GM12878 (cell line): ENCODE data around the gene BCOR. TPM values are rescaled to one million over a fixed set of nuclear protein-coding genes. Genes with fewer than 3 reads are reported as not detected.

Source experiments
- IKZF1 ChIP-seq: fragments of 450-650 bp; conservative IDR thresholded peaks from 2 replicates; pipeline ENCODE4 v1.6.1; 2017; ENCODE audit warnings: antibody characterized with exemption, mild to moderate bottlenecking
- IKZF2 ChIP-seq, 2 experiments: fragments of 450-650 bp; IDR thresholded peaks; 2 replicates each; pipeline ENCODE4 v1.6.1; 2017; ENCODE audit warnings: mild to moderate bottlenecking in 2 of 2, moderate library complexity in 2 of 2
- MXI1 ChIP-seq: fragments of 150-350 bp; IDR thresholded peaks from 2 replicates; pipeline ENCODE4 v1.6.1; 2011; ENCODE audit warnings: low read depth, mild to moderate bottlenecking, inconsistent platforms, low read length, improper control_type of control experiment
- RELA ChIP-seq: fragments of 450-650 bp; IDR thresholded peaks from 2 replicates; pipeline ENCODE4 v1.8.0; 2014; ENCODE audit warnings: borderline replicate concordance; ENCODE audit not compliant: partially characterized antibody
- ZNF207 ChIP-seq: fragments of 450-650 bp; IDR thresholded peaks from 2 replicates; pipeline ENCODE4 v1.6.1; 2014; ENCODE audit warnings: antibody characterized with exemption, mild to moderate bottlenecking, borderline replicate concordance
- ZNF217 ChIP-seq: fragments of 450-650 bp; IDR thresholded peaks from 2 replicates; pipeline ENCODE4 v1.6.1; 2017; ENCODE audit warnings: antibody characterized with exemption, mild to moderate bottlenecking
- polyA plus RNA-seq, 11 experiments: library from polyadenylated mRNA; depleted of rRNA in 4 of 11; unstranded in 6 of 11; stranded (reverse) in 5 of 11; fragments of >200 nt; fragmentation: Nextera tagmentation in 4 of 11; fragmentation: Illumina TruSeq in 1 of 11; extraction: Ambion mirVana in 4 of 11; extraction: Trizol in 1 of 11; gene quantifications; 1 replicate in 1 of 11; 2 replicates in 10 of 11; pipeline versions ENCODE4 v1.2.1 to v1.2.3, GENCODE V29; 2011 to 2016; ENCODE audit warnings: inconsistent platforms in 2 of 11, missing spikeins in 2 of 11, low read depth in 1 of 11
- total RNA-seq, 4 experiments: library from RNA; depleted of rRNA in 3 of 4; stranded (reverse); fragments of >200 nt in 3 of 4; fragmentation: Illumina TruSeq in 1 of 4; extraction: Trizol in 1 of 4; gene quantifications; 2 replicates each; pipeline versions ENCODE4 v1.2.1 to v1.2.3, GENCODE V29; 2013 to 2021
- TF ChIP-seq, protein P1 (sequence below): IDR thresholded peaks from 2 replicates; pipeline ENCODE4 v1.6.1; 2012; ENCODE audit warnings: mild to moderate bottlenecking, low read depth, low read length
- TF ChIP-seq, protein P2 (sequence below): fragments of 450-650 bp; IDR thresholded peaks from 2 replicates; pipeline ENCODE4 v1.6.1; 2017; ENCODE audit warnings: low read depth, mild to moderate bottlenecking, moderate library complexity
- TF ChIP-seq, protein P3 (sequence below): fragments of 450-650 bp; IDR thresholded peaks from 2 replicates; pipeline ENCODE4 v1.6.1; 2017; ENCODE audit warnings: mild to moderate bottlenecking, moderate library complexity

The BCOR gene
- total and polyA plus RNA-seq, 10 of the 15 experiments (the other 5 are each of a cell fraction or from before 2014, with no cell fraction given), result 5.1 to 16.4 (median 10.1) TPM

DNA sequence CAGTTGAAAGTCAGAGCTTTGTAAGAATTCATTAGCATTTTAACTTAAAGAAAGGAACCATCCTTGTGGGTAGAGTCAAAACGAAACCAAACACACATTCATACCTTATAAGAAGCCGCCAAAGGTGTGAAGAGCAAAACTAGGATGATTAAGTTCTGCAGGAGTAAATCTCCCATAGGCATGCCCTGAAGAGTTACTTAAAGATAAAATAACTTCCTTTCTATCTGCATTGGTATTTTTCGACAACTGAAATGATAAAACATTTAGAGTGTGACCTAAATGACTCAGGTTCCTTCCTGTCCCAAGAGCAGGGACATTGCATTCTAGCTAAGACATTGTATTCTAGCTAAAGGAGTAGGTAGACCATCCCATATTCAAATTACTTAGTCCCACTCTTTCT is 75.3 kb downstream of the BCOR start (continued):
- TF ChIP-seq, protein P1, sequence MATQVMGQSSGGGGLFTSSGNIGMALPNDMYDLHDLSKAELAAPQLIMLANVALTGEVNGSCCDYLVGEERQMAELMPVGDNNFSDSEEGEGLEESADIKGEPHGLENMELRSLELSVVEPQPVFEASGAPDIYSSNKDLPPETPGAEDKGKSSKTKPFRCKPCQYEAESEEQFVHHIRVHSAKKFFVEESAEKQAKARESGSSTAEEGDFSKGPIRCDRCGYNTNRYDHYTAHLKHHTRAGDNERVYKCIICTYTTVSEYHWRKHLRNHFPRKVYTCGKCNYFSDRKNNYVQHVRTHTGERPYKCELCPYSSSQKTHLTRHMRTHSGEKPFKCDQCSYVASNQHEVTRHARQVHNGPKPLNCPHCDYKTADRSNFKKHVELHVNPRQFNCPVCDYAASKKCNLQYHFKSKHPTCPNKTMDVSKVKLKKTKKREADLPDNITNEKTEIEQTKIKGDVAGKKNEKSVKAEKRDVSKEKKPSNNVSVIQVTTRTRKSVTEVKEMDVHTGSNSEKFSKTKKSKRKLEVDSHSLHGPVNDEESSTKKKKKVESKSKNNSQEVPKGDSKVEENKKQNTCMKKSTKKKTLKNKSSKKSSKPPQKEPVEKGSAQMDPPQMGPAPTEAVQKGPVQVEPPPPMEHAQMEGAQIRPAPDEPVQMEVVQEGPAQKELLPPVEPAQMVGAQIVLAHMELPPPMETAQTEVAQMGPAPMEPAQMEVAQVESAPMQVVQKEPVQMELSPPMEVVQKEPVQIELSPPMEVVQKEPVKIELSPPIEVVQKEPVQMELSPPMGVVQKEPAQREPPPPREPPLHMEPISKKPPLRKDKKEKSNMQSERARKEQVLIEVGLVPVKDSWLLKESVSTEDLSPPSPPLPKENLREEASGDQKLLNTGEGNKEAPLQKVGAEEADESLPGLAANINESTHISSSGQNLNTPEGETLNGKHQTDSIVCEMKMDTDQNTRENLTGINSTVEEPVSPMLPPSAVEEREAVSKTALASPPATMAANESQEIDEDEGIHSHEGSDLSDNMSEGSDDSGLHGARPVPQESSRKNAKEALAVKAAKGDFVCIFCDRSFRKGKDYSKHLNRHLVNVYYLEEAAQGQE, result no peak
- TF ChIP-seq, protein P2, sequence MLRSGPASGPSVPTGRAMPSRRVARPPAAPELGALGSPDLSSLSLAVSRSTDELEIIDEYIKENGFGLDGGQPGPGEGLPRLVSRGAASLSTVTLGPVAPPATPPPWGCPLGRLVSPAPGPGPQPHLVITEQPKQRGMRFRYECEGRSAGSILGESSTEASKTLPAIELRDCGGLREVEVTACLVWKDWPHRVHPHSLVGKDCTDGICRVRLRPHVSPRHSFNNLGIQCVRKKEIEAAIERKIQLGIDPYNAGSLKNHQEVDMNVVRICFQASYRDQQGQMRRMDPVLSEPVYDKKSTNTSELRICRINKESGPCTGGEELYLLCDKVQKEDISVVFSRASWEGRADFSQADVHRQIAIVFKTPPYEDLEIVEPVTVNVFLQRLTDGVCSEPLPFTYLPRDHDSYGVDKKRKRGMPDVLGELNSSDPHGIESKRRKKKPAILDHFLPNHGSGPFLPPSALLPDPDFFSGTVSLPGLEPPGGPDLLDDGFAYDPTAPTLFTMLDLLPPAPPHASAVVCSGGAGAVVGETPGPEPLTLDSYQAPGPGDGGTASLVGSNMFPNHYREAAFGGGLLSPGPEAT, result 0 out of 2 replicates have a peak, but pooled peaks have one; percentile 15
- TF ChIP-seq, protein P3, sequence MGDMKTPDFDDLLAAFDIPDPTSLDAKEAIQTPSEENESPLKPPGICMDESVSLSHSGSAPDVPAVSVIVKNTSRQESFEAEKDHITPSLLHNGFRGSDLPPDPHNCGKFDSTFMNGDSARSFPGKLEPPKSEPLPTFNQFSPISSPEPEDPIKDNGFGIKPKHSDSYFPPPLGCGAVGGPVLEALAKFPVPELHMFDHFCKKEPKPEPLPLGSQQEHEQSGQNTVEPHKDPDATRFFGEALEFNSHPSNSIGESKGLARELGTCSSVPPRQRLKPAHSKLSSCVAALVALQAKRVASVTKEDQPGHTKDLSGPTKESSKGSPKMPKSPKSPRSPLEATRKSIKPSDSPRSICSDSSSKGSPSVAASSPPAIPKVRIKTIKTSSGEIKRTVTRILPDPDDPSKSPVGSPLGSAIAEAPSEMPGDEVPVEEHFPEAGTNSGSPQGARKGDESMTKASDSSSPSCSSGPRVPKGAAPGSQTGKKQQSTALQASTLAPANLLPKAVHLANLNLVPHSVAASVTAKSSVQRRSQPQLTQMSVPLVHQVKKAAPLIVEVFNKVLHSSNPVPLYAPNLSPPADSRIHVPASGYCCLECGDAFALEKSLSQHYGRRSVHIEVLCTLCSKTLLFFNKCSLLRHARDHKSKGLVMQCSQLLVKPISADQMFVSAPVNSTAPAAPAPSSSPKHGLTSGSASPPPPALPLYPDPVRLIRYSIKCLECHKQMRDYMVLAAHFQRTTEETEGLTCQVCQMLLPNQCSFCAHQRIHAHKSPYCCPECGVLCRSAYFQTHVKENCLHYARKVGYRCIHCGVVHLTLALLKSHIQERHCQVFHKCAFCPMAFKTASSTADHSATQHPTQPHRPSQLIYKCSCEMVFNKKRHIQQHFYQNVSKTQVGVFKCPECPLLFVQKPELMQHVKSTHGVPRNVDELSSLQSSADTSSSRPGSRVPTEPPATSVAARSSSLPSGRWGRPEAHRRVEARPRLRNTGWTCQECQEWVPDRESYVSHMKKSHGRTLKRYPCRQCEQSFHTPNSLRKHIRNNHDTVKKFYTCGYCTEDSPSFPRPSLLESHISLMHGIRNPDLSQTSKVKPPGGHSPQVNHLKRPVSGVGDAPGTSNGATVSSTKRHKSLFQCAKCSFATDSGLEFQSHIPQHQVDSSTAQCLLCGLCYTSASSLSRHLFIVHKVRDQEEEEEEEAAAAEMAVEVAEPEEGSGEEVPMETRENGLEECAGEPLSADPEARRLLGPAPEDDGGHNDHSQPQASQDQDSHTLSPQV, result no peak
- TF ChIP-seq ZNF217 (0 out of 2 replicates have a peak, but pooled peaks have one; percentile 56), MXI1 (no peak), RELA (no peak), IKZF2 (IDR thresholded peaks at IDR 0.05) (peak; percentile 17 to 61; a peak in 3 of 4 replicates), IKZF1 (peak; percentile 50), ZNF207 (no peak)
